Colonic mucosa (tissue), 4 donors: ENCODE measurements around the gene KHDRBS1. TPM values are rescaled to one million over a fixed set of nuclear protein-coding genes. Genes with fewer than 3 reads are reported as not detected.
"Not testable (repeated sequence)": the region's sequence is repeated elsewhere in the genome, so short reads cannot be mapped to it uniquely, and the experiment has no call there.

Source experiments
- DNase-seq: peaks from one replicate; pipeline ENCODE4 v3.0.0-alpha.2; 2020
- H3K27ac ChIP-seq: fragments of 200-600 bp; one replicate; pipeline ENCODE4 v1.8.0; 2021
- H3K27me3 ChIP-seq: fragments of 200-600 bp; one replicate; pipeline ENCODE4 v1.8.0; 2021
- H3K36me3 ChIP-seq: fragments of 200-600 bp; one replicate; pipeline ENCODE4 v1.8.0; 2021
- H3K4me1 ChIP-seq: fragments of 200-600 bp; one replicate; pipeline ENCODE4 v1.8.0; 2021; ENCODE audit warnings: mild to moderate bottlenecking
- H3K4me3 ChIP-seq: fragments of 200-600 bp; one replicate; pipeline ENCODE4 v1.8.0; 2021
- H3K9ac ChIP-seq, 2 donors: one replicate each; pipeline ENCODE4 v1.7.0; 2013; ENCODE audit warnings: control low read depth in 2 of 2, low read depth in 2 of 2, low read length in 2 of 2
- H3K9me3 ChIP-seq: fragments of 200-600 bp; one replicate; pipeline ENCODE4 v1.8.0; 2021
- intact Hi-C: fragments of 100-400 bp; cut with DNase I; formaldehyde crosslinking; loops from one replicate; pipeline ENCODE4 v1.14.1; 2022
- total RNA-seq, 2 donors: library from RNA; stranded (reverse); fragmentation: NEBNext Ultra II Directional in 1 of 2; extraction: Animal tissue kit (Norgen Biotek cat#: 25700) in 1 of 2; gene quantifications; one replicate each; pipeline ENCODE4 v1.2.1, GENCODE V29; 2021
- TF ChIP-seq, protein P1 (sequence below): fragments of 200-600 bp; IDR thresholded peaks from one replicate; pipeline ENCODE4 v1.8.0; 2022; ENCODE audit warnings: antibody characterized with exemption, mild to moderate bottlenecking
- donor health status: healthy.
- donor health status: DM: no; HTN: no; CAD: no.
- donor health status: DM: no; HTN: no; CAD: no.

KHDRBS1 gene
- total RNA-seq, 2 donors from 2014 or later: 105 to 147 TPM

DNA sequence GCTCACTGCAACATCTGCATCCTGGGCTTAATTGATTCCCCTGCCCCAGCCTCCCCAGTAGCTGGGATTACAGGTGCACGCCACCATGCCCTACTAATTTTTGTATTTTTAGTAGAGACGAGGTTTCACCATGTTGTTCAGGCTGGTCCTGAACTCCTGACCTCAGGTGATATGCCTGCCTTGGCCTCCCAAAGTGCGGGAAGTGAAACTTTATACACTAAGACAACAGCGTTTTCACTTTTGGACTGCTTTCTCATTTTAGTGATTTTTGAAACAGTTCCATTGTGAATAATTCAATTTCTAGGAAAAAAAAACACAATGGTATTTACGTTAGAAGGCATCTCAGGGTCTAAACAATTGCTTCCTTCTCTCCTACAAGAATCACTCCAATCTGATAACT is 11.8 kb upstream of the KHDRBS1 start:
- no peak overlapping the region for H3K9ac ChIP-seq
- H3K27ac ChIP-seq: no peak overlapping the region
- no peak overlapping the region for H3K4me3 ChIP-seq
- no peak for DNase-seq
- H3K36me3 ChIP-seq: no peaks in the 10 kb centered on the region
- no peaks in the 10 kb centered on the region for H3K27me3 ChIP-seq
- intact Hi-C loops: no loop called here
- H3K9me3 ChIP-seq: no peaks in the 10 kb centered on the region
- TF ChIP-seq, protein P1, sequence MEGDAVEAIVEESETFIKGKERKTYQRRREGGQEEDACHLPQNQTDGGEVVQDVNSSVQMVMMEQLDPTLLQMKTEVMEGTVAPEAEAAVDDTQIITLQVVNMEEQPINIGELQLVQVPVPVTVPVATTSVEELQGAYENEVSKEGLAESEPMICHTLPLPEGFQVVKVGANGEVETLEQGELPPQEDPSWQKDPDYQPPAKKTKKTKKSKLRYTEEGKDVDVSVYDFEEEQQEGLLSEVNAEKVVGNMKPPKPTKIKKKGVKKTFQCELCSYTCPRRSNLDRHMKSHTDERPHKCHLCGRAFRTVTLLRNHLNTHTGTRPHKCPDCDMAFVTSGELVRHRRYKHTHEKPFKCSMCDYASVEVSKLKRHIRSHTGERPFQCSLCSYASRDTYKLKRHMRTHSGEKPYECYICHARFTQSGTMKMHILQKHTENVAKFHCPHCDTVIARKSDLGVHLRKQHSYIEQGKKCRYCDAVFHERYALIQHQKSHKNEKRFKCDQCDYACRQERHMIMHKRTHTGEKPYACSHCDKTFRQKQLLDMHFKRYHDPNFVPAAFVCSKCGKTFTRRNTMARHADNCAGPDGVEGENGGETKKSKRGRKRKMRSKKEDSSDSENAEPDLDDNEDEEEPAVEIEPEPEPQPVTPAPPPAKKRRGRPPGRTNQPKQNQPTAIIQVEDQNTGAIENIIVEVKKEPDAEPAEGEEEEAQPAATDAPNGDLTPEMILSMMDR: no peak
- H3K4me1 ChIP-seq: no peaks in the 10 kb centered on the region

DNA sequence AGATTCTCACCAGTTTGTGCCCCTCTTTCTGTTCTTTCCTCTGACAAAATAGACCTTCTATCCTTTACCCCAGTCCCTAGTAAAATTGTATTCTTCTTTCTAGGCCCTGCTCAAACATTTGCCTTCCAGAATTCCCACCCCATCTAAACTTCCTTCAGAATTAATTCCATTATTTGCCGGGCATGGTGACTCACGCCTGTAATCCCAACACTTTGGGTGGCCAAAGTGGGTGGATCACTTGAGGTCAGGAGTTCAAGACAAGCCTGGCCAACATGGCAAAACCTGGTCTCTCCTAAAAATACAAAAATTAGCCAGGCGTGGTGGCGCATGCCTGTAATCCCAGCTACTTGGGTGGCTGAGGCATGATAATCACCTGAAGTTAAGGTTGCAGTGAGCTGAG is 11.4 kb upstream of the KHDRBS1 start:
- H3K27me3 ChIP-seq, H3K4me3 ChIP-seq, H3K9me3 ChIP-seq, DNase-seq, H3K9ac ChIP-seq, H3K4me1 ChIP-seq, H3K27ac ChIP-seq, H3K36me3 ChIP-seq, intact Hi-C loops: not testable (repeated sequence)

DNA sequence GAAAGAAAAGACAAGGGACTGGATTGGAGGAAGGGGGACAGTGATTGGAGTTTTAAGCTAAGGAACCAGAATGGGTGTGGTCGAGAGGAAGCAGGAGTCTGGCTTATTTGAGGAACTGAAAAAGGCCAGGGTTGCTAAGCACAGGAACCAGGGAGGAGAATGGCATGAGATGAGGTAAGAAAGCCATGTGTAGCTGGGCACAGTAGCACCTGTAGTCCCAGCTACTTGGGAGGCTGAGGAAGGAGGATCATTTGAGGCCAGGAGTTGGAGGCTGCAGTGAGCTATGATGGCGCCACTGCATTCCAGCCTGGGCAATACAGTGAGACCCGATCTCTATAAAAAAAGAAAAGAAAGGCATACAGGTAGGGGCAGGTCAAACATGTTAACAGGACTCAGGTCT is 8.1 kb upstream of the KHDRBS1 start:
- H3K4me1 ChIP-seq: no peaks in the 10 kb centered on the region
- H3K36me3 ChIP-seq: no peaks in the 10 kb centered on the region
- TF ChIP-seq, protein P1: no peak
- DNase-seq: no peak
- H3K9me3 ChIP-seq: no peaks in the 10 kb centered on the region
- no peak overlapping the region for H3K9ac ChIP-seq
- H3K4me3 ChIP-seq: no peak overlapping the region
- intact Hi-C loops: no loop called here
- no peak overlapping the region for H3K27ac ChIP-seq
- H3K27me3 ChIP-seq: no peaks in the 10 kb centered on the region

DNA sequence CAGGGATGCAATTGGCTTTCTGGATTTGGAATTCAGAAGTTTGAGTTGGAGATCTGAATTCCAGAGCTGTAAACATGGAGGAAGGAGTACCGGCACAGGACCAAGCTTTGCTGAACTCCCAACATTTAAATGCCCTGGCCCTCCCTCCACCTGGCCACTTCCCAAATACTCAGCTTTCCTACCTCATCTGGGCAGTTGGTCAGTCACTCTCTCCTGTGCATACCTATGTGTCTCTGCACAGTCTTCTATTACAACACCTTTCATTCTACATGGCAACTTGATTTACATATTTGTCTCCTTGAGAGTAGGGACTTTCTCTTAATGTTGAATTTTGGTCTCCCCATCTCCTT is 6.1 kb upstream of the KHDRBS1 start:
- DNase-seq: no peak
- H3K27me3 ChIP-seq: no peaks in the 10 kb centered on the region
- H3K4me3 ChIP-seq: no peak overlapping the region
- intact Hi-C loops: no loop called here
- no peaks in the 10 kb centered on the region for H3K36me3 ChIP-seq
- no peak overlapping the region for H3K9ac ChIP-seq
- TF ChIP-seq, protein P1: no peak
- H3K27ac ChIP-seq: no peak overlapping the region
- H3K9me3 ChIP-seq: no peaks in the 10 kb centered on the region
- H3K4me1 ChIP-seq: no peaks in the 10 kb centered on the region

DNA sequence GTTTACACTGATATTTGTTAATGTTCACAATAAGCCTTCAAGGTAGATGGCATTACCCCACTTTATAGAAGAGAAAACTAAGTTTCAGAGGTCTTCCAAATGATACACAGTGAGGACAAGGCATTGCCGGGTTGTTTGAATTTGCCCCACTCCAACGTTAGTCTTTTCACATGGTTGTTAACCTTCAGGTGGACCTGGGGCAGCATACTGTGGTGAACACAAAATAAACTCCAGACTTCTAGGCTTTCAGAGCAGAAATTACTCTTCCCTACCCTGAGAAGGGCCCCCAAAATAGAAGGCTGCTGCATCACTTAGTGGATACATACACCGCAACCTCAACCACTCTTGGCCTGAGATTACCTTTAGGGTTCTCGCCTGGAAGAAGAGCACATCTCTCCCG is 3.4 kb upstream of the KHDRBS1 start:
- intact Hi-C loops: no loop called here

DNA sequence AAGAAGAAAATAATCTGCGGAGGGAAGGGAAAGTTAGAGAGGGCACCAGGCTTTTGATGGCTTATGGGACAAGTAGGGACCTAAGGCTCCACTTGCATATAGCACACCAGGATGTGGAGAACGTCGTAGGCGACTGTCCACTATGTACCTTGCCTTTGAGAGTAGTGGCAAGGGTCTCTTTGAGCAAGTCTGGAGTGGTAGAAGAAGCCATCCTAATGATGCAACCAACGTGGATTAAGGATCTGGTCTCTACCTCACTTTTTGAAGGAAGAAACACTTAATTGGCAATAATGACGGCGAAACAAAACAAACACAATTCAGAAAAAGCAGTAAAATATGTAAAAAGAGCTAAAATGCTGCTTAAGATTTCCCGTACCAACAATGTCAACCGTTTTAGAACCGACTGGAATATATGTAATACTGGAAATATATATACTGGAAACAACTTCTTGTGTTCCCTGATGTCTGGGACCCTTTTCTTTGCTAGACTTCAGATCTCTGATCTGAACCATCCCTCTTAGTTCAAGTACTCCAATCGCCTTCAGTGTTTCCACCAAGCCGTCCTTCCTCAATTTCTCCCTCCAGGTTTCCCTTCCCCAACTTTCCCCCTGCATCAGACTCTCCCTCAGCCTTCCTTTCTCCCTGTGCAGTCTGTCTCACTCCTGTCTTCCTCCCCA is 821 bp upstream of the KHDRBS1 start:
- peak overlapping the region; percentile 60 to 98 for H3K9ac ChIP-seq
- H3K4me1 ChIP-seq: peaks cover 4% of the 10 kb centered on the region
- H3K27me3 ChIP-seq: no peaks in the 10 kb centered on the region
- H3K36me3 ChIP-seq: no peaks in the 10 kb centered on the region
- no peak for DNase-seq
- peak overlapping the region; percentile 95 for H3K4me3 ChIP-seq
- intact Hi-C loops: no loop called here
- peak overlapping the region; percentile 100 for H3K27ac ChIP-seq
- TF ChIP-seq, protein P1: no peak
- H3K9me3 ChIP-seq: no peaks in the 10 kb centered on the region

More for the DNA sequence above, 3.4 kb upstream of the KHDRBS1 start:
- no peaks in the 10 kb centered on the region for H3K4me1 ChIP-seq
- H3K27me3 ChIP-seq: no peaks in the 10 kb centered on the region
- no peak overlapping the region for H3K27ac ChIP-seq
- TF ChIP-seq, protein P1: no peak
- H3K4me3 ChIP-seq: no peak overlapping the region
- H3K36me3 ChIP-seq: no peaks in the 10 kb centered on the region
- no peak for DNase-seq
- H3K9me3 ChIP-seq: no peaks in the 10 kb centered on the region
- no peak overlapping the region for H3K9ac ChIP-seq
